HK-2 (cell line): ENCODE data around the gene PTGDR.

Experiments used
- DNase-seq: peaks from one replicate; pipeline ENCODE4 v3.0.0-alpha.2; 2018; ENCODE audit not compliant: unreplicated experiment

The PTGDR gene

GRCh38 chr14:52267501-52268278, at the start of gene PTGDR:
TSS of gene PTGDR (plus strand) at chr14:52267698. CDS start at chr14:52267815, 117 bp downstream.
- no peak for DNase-seq

GRCh38 chr14:52219488-52220084, 47.9 kb upstream of the PTGDR start:
- no peak for DNase-seq

DNA sequence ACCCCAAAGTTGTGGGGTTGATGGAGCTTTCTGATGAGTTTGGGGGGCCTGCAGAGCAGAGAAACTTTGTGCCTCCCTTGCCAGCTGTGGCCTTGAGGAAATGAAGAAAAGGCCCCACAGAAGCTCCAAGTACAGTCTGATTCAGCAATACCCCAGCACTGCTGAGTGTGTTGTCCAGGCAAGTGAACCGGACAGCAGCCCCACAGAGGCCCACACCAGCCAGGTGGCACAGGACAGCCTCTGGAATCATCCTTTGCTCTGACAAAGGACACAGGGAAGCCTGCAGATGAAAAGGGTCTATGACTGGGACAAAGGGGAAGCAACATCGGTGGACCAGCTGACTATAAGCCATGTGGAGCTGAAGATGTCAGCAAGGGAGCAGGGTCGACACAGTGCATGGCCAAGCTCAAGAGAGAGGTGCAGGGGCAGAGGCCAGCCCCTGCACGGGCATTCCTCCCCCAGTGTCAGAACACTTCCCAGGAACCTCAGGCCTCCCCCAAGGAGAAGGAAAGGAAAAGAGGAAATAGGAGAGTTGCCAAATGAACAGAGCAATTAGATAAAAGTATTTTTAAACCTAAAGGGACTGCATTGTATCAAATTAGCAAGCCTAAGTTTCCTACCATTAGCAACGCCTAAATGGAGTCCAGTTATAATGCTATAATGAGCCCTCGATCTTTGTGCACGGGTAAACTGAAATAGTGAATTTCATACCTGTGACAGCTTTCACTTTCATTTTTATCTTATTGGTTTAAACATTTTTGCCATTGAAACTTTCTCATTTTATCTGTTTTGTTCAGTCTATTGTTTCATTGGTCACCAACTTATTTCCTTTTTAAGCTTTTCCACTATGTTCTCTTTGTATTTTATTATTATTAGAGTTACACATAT, 46.3 kb upstream of the PTGDR start:
- no peak for DNase-seq

DNA sequence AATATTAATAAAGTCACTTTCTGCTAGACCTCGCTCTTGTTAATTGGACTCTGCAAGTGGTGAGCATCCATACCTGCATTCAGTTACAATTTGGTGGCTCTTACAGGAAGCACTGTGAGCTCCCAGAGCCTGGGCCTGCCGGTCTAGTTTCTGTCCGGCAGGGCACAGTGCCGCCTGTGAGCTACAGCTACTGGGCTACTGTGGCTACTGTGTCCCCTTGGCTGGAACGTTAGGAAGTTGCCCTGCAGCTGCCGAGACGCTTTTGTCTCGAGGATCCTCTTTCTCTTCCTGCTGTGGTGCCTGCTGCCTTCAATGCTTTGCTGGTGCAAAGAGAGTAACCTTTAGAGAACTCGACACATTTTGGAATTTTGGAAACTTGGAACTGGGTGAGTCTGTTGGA, 44.6 kb upstream of the PTGDR start:
- DNase-seq, result no peak

- no peak for DNase-seq
Measured at GRCh38 chr14:52227619-52228222, 39.8 kb upstream of the PTGDR start.

DNA sequence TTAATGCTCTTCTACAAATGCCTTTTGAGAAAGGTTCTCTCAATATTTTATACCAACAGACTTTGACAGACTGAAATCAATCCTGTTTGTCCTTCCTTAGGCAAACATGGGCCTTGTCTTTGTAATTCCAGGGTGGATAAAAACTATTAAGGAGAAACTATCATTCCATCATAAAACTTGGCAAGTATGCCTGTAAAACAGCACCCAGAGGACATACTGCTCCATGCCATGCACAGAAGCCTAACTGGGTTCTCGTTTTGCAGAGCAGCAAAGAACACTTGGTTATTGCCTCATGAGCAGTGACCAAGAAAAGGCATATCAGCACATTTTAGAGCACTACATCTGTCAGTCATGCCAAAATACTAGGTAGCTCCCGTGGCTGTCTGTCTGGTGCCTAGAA, 33.8 kb upstream of the PTGDR start:
- DNase-seq, result no peak

DNA sequence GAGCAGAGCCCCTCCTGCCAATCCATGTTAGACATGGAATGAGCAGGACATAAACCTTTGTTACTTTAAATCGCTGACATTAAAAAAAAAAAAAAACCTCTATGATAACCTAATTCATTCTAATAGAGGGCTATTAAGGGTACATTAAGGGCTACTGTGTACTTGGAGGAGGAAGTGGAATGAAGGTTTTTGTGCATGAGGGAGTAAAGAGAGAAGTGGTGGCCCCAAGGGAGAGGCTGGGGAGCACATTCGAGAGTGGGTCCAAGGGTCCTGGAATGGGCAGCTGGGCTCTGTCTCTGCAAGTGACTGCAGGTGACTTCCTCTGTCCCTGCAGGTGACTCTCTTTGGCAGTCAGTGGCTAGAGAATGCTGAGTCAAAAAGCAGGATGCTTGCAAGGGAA, 32.1 kb upstream of the PTGDR start:
- DNase-seq, result no peak

DNA sequence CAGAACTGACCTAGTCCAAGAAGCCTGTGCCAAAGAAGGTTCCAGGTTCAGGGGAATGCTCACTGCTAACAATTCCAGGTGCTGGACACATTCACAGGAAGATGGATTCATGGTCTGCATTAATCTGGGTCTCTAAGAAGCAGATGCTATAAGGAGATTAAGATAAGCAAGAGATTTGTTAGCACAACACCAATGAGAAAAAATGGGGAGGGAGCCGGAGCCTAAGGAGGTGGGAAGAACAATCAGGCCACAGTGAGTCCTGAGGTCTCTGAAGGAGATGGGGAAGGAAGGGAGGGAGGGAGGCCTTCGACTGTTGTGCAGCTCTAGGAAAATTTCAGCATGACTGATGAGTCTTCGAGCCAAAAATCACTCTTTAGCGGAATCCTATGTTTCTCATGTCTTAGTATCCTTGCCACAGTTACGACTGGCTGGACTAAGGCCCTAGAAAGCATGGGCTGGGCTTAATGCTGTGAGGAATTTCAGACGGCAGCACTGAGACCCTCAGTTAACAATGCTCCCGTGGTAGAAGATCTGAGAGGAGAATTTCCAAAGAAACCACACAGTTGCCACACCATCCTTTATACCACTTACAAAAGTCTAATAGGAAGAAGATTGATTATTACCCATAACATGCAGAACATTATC, 31.5 kb upstream of the PTGDR start:
- no peak for DNase-seq

- DNase-seq, result no peak
Measured at GRCh38 chr14:52238682-52239081, 28.8 kb upstream of the PTGDR start.

GRCh38 chr14:52240623-52241022, 26.9 kb upstream of the PTGDR start:
- no peak for DNase-seq

GRCh38 chr14:52241087-52241793, 26.3 kb upstream of the PTGDR start:
- no peak for DNase-seq

GRCh38 chr14:52244328-52244727, 23.2 kb upstream of the PTGDR start:
- no peak for DNase-seq

DNA sequence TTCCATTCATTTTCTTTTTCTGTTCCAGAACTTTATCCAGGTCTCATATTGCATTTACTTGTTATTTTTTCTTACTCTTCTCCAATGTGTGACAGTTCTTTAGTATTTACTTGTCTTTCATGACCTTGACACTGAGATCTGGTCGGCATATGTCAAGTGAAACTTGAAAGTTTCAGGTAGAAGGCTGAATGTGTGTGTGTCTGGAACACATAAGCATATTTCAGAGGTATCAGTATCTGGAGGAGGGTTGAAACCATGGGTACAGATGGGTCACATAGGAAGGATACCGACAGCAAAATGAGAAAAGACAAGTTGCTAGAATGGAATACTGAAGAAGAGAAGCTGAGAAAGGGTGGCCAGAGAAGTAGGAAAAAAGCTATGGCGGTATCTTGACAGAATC, 22.5 kb upstream of the PTGDR start:
- DNase-seq, result no peak

DNA sequence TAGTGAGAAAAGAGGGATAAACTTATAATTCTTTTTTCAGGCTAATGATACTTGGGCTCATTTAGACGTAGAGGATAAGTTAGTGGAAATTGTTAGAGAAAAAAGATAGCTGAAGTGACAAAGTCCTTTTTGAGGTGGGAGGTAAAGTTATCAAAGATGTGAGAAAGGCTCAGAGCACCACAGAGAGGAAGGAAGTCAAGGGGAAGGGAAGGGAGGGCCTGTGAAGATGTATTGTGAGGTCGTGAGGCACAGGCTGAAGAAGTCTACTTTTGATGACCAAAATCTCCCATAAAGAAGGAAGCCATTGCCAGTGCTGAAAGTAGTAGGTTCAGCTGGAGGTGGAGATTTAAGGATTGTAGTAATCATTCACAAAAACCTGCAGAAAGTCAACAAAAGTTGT, 19.4 kb upstream of the PTGDR start:
- DNase-seq, result no peak

GRCh38 chr14:52251724-52252123, 15.8 kb upstream of the PTGDR start:
- DNase-seq, result no peak

- DNase-seq, result no peak
Measured at GRCh38 chr14:52253503-52253902, 14.0 kb upstream of the PTGDR start.

DNA sequence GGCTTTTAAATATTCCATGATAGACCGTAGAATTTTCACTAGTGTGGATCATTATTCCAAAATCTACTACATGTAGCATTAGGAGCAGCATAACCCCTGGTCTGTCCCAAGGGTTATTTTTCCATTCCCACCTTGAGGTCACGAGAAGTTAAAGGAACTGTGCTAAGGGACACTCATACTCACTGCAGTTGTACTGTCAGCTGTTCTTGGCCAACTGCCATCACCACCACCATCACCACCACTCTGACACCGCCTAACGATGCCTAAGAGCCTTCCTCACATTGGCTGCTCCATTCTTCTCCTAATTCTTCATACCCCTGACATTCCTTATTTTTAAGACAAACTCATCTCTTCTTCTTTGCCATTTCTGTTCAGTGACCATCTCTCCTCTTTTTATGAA, 13.4 kb upstream of the PTGDR start:
- no peak for DNase-seq

DNA sequence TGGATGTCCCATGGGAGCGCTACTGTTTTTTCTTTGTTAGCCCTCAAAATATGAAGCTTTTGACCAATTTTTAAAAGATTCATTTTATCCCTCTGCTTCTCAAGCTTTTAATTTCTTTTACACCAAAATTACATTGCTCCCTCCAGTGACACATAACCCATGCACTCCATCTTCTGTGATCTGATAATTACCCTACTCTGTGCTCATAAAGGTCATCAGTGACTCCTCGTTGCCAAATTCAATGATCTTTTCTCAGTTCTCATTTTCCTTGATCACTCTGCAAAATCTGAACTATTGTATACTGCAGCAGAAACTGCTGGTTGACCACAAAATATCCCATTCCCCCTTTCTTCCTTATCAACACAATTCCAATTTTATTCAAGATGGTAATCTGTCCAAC, 8.7 kb upstream of the PTGDR start:
- DNase-seq, result no peak

- no peak for DNase-seq
Measured at GRCh38 chr14:52259434-52259833, 8.1 kb upstream of the PTGDR start.

DNA sequence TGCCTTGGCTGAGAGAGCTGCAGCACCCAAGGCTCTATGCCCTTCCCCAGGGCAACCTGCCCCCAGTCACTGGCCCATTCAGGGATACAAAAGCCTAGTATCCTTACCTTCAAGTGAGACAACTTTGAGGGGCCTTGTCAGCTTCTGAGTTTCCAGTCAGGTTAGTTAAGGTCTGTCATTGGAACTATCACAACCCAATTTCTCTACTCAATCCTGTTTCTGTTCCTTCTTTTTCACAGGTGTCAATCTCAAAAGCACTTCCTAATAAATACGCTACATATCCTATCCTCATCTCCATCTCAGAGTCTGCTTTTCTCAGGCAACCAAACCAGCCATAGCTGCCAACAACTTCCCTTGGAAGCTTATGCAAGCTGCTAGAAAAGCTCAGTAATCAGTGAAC, 4.9 kb upstream of the PTGDR start:
- no peak for DNase-seq

- no peak for DNase-seq
Measured at GRCh38 chr14:52263190-52263589, 4.3 kb upstream of the PTGDR start.
